ENCODE data around the gene SLC30A10.

Gene SLC30A10

DNA sequence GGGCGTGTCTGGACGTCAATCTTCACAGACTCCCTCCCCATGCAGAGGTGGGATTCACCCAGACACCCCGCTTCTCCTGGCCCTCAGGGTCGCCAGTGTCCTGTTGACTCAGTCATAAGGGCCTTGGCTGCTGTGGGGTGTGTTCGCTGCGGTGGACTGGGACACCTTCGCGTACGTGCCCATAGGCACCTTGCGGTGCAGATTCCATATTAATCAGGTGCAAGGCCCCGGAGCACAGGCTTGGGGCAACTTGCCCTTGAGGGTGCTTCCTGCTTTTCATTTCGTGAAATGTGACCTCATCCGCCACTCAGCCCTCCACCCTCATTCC lies 398 bp upstream of the SLC30A10 start:
- TF ChIP-seq FOXP2 (optimal IDR thresholded peaks at IDR 0.05; ENCODE audit: borderline replicate concordance, extremely low read depth, extremely low read length, insufficient read depth) (no peak), TAF1 (IDR thresholded peaks at IDR 0.05; ENCODE audit: borderline replicate concordance, insufficient read depth, low read length) (no peak), SIN3A (IDR thresholded peaks at IDR 0.05; ENCODE audit: borderline replicate concordance, insufficient read depth, low read length) (no peak), POLR2AphosphoS5 (IDR thresholded peaks at IDR 0.05; ENCODE audit: low read depth, low read length) (no peak)

DNA sequence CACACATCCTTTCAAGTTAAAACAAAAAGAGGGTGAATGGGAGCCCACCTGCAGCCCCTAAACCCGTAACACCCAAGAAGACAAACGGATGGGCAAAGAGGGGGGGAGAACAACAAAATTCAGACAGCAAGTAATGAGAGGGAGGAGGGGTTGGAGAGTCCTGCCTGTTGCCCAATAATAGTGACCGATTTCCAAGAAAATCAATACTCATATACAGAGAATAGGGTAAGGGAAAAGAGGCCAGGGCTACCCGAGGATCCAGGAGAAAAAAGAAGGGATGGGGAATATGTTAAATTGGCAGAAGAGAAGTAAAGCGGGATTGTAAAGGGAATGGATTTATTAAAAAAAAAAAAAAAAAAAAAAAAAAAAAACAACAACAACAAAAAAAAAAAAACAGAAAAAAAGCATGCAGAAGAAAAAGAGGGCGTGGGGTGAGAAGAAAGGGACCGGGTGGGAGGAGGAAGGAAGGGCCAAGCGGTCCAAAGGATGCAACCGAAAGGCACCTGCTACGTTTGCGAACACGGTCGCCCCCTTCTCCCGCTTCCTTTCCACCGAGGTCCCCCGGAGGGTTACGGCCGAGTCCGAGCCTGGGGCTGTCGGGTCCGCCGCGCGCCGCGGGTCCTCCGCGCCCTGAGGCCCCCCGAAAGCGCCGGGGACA lies 930 bp downstream of the SLC30A10 start:
- TF ChIP-seq TAF1 (IDR thresholded peaks at IDR 0.05; ENCODE audit: borderline replicate concordance, insufficient read depth, low read length): no peak
- TF ChIP-seq SIN3A (IDR thresholded peaks at IDR 0.05; ENCODE audit: borderline replicate concordance, insufficient read depth, low read length): no peak
- no peak for TF ChIP-seq POLR2AphosphoS5 (IDR thresholded peaks at IDR 0.05; ENCODE audit: low read depth, low read length)
- TF ChIP-seq, protein P1, sequence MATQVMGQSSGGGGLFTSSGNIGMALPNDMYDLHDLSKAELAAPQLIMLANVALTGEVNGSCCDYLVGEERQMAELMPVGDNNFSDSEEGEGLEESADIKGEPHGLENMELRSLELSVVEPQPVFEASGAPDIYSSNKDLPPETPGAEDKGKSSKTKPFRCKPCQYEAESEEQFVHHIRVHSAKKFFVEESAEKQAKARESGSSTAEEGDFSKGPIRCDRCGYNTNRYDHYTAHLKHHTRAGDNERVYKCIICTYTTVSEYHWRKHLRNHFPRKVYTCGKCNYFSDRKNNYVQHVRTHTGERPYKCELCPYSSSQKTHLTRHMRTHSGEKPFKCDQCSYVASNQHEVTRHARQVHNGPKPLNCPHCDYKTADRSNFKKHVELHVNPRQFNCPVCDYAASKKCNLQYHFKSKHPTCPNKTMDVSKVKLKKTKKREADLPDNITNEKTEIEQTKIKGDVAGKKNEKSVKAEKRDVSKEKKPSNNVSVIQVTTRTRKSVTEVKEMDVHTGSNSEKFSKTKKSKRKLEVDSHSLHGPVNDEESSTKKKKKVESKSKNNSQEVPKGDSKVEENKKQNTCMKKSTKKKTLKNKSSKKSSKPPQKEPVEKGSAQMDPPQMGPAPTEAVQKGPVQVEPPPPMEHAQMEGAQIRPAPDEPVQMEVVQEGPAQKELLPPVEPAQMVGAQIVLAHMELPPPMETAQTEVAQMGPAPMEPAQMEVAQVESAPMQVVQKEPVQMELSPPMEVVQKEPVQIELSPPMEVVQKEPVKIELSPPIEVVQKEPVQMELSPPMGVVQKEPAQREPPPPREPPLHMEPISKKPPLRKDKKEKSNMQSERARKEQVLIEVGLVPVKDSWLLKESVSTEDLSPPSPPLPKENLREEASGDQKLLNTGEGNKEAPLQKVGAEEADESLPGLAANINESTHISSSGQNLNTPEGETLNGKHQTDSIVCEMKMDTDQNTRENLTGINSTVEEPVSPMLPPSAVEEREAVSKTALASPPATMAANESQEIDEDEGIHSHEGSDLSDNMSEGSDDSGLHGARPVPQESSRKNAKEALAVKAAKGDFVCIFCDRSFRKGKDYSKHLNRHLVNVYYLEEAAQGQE (IDR thresholded peaks at IDR 0.05; ENCODE audit: insufficient read depth in 1 of 2, low read depth in 2 of 2, low read length in 2 of 2): no peak
- no peak for TF ChIP-seq FOXP2 (optimal IDR thresholded peaks at IDR 0.05; ENCODE audit: borderline replicate concordance, extremely low read depth, extremely low read length, insufficient read depth)

DNA sequence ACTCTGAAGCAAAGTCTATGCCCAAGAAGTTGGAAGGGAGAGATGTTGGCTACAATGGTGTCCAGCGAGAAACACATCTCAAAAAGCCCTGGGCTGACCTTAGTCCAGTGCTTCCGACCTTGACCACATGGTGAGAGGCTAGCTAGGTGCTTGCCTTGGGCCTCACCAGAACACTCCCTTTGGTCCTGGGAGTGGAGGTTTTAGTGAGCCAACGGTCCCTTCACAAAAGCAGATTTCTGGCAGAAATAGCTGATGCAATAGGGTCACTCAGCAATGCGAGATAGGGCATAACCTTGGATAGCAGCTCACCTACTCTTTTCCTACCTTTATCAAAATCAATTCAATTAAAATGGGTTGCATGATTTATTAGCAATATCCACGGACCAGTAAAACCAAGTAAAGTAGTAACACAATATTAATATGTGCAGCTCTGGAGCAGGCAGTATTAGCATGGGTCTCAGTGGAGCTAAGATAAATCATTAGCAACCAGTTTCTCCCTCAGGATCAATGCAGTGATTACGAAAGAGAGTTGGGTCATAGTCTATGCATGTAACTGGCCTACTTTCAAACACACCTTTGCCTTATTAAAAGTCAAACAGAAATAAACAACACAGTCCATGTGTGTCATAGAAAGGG lies 1.9 kb downstream of the SLC30A10 start:
- no peak for TF ChIP-seq SIN3A (IDR thresholded peaks at IDR 0.05; ENCODE audit: borderline replicate concordance, insufficient read depth, low read length)
- no peak for TF ChIP-seq FOXP2 (optimal IDR thresholded peaks at IDR 0.05; ENCODE audit: borderline replicate concordance, extremely low read depth, extremely low read length, insufficient read depth)
- no peak for TF ChIP-seq TAF1 (IDR thresholded peaks at IDR 0.05; ENCODE audit: borderline replicate concordance, insufficient read depth, low read length)
- TF ChIP-seq, protein P1 (IDR thresholded peaks at IDR 0.05; ENCODE audit: insufficient read depth in 1 of 2, low read depth in 2 of 2, low read length in 2 of 2): no peak
- TF ChIP-seq POLR2AphosphoS5 (IDR thresholded peaks at IDR 0.05; ENCODE audit: low read depth, low read length): no peak

DNA sequence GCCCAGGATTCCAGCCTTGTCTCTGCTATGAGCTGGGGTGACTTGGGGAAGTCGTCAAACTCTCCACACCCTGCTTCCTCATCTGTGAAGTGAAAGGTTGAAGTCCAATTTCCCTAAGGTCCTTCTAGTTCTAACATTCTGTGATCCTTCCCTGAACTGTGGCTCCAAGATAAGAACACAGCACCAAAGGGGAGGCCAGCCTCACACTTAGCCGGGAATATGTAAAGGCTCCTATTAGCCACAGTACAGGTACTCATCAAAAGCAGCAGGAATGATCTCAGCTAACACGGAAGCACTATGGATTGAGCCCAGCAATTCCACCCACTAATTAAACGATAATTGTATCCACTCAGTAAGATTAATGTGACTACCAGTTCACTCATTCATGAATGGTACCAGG lies 4.0 kb downstream of the SLC30A10 start:
- TF ChIP-seq SIN3A (IDR thresholded peaks at IDR 0.05; ENCODE audit: borderline replicate concordance, insufficient read depth, low read length) (no peak), TAF1 (IDR thresholded peaks at IDR 0.05; ENCODE audit: borderline replicate concordance, insufficient read depth, low read length) (no peak), FOXP2 (optimal IDR thresholded peaks at IDR 0.05; ENCODE audit: borderline replicate concordance, extremely low read depth, extremely low read length, insufficient read depth) (no peak), POLR2AphosphoS5 (IDR thresholded peaks at IDR 0.05; ENCODE audit: low read depth, low read length) (no peak)
- TF ChIP-seq, protein P1 (IDR thresholded peaks at IDR 0.05; ENCODE audit: insufficient read depth in 1 of 2, low read depth in 2 of 2, low read length in 2 of 2): no peak

DNA sequence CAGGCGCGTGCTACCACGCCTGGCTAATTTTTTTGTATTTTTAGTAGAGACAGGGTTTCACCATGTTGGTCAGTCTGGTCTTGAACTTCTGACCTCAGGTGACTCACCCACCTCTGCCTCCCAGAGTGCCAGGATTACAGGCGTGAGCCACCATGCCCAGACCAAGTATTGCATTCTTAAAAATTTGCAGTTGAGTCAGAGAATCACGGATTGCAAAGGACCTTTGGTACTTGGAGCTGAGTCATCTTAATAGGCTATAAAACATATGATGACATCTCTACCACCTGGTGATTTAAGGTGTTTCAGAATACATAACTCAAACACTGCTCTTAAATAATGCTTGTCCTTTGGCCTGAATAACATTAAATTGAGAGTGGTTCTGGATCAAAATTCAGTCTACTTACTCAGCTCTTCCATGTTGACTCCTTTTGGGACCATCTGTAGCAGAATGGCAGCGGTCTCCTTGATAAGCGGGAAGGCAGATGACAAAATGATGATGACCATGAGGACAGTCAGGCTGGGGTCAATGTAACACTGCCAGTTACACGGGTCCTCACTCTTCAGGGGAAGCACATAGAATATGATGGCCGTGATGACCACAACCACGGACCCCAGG lies 10.4 kb downstream of the SLC30A10 start:
- TF ChIP-seq SIN3A (IDR thresholded peaks at IDR 0.05; ENCODE audit: borderline replicate concordance, insufficient read depth, low read length) (no peak), FOXP2 (optimal IDR thresholded peaks at IDR 0.05; ENCODE audit: borderline replicate concordance, extremely low read depth, extremely low read length, insufficient read depth) (no peak), TAF1 (IDR thresholded peaks at IDR 0.05; ENCODE audit: borderline replicate concordance, insufficient read depth, low read length) (no peak), POLR2AphosphoS5 (IDR thresholded peaks at IDR 0.05; ENCODE audit: low read depth, low read length) (no peak)
- TF ChIP-seq, protein P1 (IDR thresholded peaks at IDR 0.05; ENCODE audit: insufficient read depth in 1 of 2, low read depth in 2 of 2, low read length in 2 of 2): no peak
